Epithelial cell of esophagus (primary cell): ENCODE data around the gene SLC27A3.
A peak's percentile ranks its signal among the peaks of the same experiment; 100 is the strongest.

ENCODE experiments used
- DNase-seq: peaks from one replicate; pipeline ENCODE4 v3.0.0; 2010; ENCODE audit warnings: low read depth
- H3K4me3 ChIP-seq: 2 replicates; pipeline ENCODE4 v1.5.1; 2011; ENCODE audit warnings: mild to moderate bottlenecking, low read length, control low read depth
- CTCF ChIP-seq: IDR thresholded peaks from 2 replicates; pipeline ENCODE4 v1.5.1; 2011; ENCODE audit warnings: low read depth, mild to moderate bottlenecking, low read length, control low read depth, inconsistent platforms; ENCODE audit not compliant: insufficient read depth; ENCODE audit errors: missing control alignments

SLC27A3 gene

GRCh38 chr1:153795330-153795837 is 20.2 kb downstream of the SLC27A3 start:
- no peak overlapping the region for H3K4me3 ChIP-seq
- TF ChIP-seq CTCF = no peak
- no peak for DNase-seq

GRCh38 chr1:153795934-153796785 is 21.0 kb downstream of the SLC27A3 start:
- no peak overlapping the region for H3K4me3 ChIP-seq
- no peak for TF ChIP-seq CTCF
- DNase-seq = no peak

GRCh38 chr1:153796786-153797659 is 21.8 kb downstream of the SLC27A3 start:
- no peak overlapping the region for H3K4me3 ChIP-seq
- peak; percentile 83 for TF ChIP-seq CTCF
- peak; percentile 84 for DNase-seq

- no peak for TF ChIP-seq CTCF
- DNase-seq = no peak
- no peak overlapping the region for H3K4me3 ChIP-seq
Measured at GRCh38 chr1:153798468-153798780, 23.2 kb downstream of the SLC27A3 start.

- DNase-seq = no peak
- no peak for TF ChIP-seq CTCF
- no peak overlapping the region for H3K4me3 ChIP-seq
Measured at GRCh38 chr1:153799016-153799415, 23.8 kb downstream of the SLC27A3 start.

- no peak for DNase-seq
- no peak for TF ChIP-seq CTCF
- no peak overlapping the region for H3K4me3 ChIP-seq
Measured at GRCh38 chr1:153799566-153800465, 24.6 kb downstream of the SLC27A3 start.
